GM12891 (cell line): ENCODE measurements around the gene RALGAPA2.

ENCODE experiments used
- DNase-seq: peaks from one replicate; pipeline ENCODE4 v3.0.0; 2011; ENCODE audit warnings: low spot score; ENCODE audit not compliant: insufficient read length
- FAIRE-seq: peaks from 2 replicates; lab custom pipeline; 2011; peaks lifted over from hg19 to GRCh38; lab: Jason Lieb, UNC
- PAX5 ChIP-seq: IDR thresholded peaks from 2 replicates; pipeline ENCODE4 v1.6.1; 2011; ENCODE audit warnings: low read length, moderate library complexity, mild to moderate bottlenecking; ENCODE audit not compliant: insufficient read depth, severe bottlenecking
- POLR2A ChIP-seq: IDR thresholded peaks from 2 replicates; pipeline ENCODE4 v1.6.1; 2011; ENCODE audit warnings: low read depth, low read length, control low read depth
- POLR2AphosphoS5 ChIP-seq: IDR thresholded peaks from 2 replicates; pipeline ENCODE4 v1.6.1; 2011; ENCODE audit warnings: low read depth, low read length, control low read depth
- POU2F2 ChIP-seq: IDR thresholded peaks from 2 replicates; pipeline ENCODE4 v1.6.1; 2011; ENCODE audit warnings: low read depth, mild to moderate bottlenecking, control low read depth, low read length, moderate library complexity
- SPI1 ChIP-seq: IDR thresholded peaks from 2 replicates; pipeline ENCODE4 v1.6.1; 2011; ENCODE audit warnings: low read depth, low read length, control low read depth
- TAF1 ChIP-seq: IDR thresholded peaks from 2 replicates; pipeline ENCODE4 v1.6.1; 2011; ENCODE audit warnings: low read depth, low read length, control low read depth

The RALGAPA2 gene

DNA sequence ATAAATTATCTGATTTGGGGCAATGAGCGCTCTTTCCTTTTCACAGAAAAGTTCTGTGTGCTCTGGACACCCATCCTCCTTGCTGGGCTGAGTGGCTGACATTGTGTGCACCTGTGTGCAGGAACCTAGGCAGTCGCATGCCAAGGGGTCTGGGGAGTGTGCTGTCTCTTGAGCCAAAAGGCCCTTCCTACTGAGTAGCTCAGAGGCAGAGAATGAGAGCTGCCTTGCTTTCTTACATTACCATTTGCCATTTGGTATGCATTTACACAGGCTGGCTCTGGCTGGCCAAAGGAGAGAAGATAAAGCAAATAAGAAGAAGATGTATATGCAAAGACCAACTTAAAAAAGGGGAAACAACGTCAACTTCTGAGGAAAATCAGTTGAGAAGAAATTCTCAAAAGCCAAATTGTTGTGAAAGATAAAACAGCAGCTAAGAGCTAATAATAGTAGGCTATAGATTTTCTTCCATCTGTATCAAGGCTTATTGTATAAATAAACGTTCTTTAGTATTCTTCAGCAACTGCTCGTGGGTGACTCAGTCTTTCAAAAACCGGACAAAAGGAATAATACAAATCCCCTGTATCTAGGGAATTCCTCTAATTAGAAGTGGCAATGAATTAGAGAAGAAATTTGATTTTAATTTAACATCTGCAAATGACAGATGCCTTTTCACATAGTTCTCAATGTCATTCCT is 222.6 kb downstream of the RALGAPA2 start:
- DNase-seq (no peak), FAIRE-seq (peak; percentile 61)
- TF ChIP-seq POLR2A (no peak), SPI1 (no peak), TAF1 (no peak), PAX5 (no peak), POU2F2 (no peak), POLR2AphosphoS5 (no peak)

DNA sequence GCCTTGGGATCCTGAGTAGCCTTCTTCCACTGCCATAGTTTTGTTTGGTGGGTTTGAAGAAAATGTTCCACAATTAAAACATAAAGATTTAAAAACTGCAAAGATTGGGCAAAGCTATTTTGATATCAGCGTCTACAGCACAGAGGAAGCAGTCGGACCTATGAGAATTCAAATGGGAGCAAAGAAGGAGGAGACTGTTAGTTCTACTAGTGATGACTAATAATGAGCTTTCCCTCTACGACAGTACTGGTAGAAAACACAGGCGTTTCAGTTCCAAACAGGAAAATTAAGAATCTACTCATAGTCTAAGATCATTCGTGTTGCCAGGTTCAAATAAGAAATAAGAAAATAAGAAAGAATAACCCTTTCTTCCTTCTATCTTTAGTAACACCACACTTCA is 223.4 kb downstream of the RALGAPA2 start:
- DNase-seq: no peak
- peak; percentile 93 for FAIRE-seq
- TF ChIP-seq POU2F2: no peak
- no peak for TF ChIP-seq POLR2A
- TF ChIP-seq PAX5: no peak
- no peak for TF ChIP-seq TAF1
- TF ChIP-seq POLR2AphosphoS5: no peak
- no peak for TF ChIP-seq SPI1

DNA sequence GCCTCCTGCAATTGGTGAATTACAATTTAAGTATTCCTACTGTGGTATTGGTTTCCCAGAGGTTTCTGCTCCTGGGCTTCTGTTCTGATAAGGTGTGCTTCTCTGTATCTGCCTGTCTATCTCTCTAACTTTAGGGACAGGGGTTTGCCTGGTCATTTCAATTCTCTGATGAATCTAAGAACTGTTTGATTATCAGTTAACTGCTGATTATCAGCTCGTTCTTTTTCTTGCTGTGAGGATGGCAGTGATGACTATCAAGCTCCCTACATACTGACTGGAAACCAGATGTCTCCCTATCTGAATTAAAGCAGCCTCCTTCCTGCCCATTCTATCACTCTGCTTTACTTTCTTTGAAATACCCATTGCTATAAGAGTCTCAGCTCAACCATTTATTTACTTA is 224.1 kb downstream of the RALGAPA2 start:
- FAIRE-seq: no peak

DNA sequence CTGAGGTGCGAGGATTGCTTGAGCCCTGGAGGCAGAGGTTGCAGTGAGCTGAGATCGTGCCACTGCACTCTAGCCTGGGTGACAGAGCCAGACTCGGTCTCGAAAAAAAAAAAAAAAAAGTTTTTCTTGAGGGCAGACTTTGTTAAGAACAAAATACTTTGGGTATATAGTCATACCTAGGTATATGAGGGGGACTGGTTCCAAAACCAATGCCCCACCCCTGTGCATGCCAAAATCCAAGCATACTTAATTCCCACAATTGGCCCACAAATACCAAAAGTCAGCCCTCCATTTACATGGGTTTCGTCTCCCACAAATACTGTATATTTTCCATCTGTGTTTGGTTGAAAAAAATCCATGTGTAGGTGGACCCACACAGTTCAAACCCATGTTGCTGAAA is 224.6 kb downstream of the RALGAPA2 start:
- DNase-seq (no peak), FAIRE-seq (no peak)
- TF ChIP-seq TAF1 (no peak), POU2F2 (no peak), POLR2A (no peak), PAX5 (no peak), SPI1 (no peak), POLR2AphosphoS5 (no peak)

More for the DNA sequence above, 224.1 kb downstream of the RALGAPA2 start:
- TF ChIP-seq POLR2AphosphoS5: no peak
- no peak for TF ChIP-seq SPI1
- no peak for TF ChIP-seq POLR2A
- no peak for TF ChIP-seq PAX5
- no peak for TF ChIP-seq TAF1
- no peak for DNase-seq

DNA sequence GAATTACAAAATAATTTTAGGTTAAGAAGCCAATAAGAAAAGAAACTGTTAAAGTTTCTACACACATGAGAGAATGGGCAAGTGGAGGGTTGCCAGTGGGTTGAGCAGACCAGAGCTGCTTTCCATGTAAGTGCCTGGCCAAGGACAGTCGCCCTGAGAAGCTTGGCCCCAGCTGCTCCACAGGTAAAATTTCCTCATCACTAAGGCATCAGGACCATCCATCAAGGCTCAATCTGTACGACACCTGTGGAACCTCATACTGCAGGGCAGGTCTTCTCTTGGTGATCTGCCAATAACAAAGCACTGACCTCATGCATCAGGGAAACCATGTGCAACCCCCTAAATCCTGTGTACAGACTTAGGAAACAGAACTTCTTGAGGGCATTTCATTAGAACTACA is 229.1 kb downstream of the RALGAPA2 start:
- FAIRE-seq (no peak), DNase-seq (no peak)
- TF ChIP-seq TAF1 (no peak), SPI1 (no peak), POU2F2 (no peak), POLR2A (no peak), PAX5 (no peak), POLR2AphosphoS5 (no peak)

DNA sequence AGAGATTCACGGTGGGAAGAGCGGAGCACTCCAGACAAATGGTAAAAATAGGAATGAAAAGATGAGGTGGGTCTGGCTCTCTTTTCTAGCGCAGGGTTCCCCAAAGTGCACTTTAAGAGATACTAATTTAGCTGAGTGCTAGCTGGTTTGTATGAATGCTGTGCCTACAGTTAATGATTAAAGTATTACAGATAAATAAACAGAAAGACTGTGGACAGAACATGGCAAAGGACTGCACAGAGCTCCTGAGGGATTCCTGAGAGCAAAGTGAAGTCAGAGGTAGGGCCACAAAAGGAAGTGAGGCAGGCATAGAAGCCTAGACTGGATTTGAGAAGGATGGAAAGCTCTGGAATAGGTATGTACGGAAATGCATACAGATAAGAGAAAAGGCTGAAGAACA is 230.0 kb downstream of the RALGAPA2 start:
- DNase-seq (no peak), FAIRE-seq (no peak)
- no peak for TF ChIP-seq PAX5
- no peak for TF ChIP-seq SPI1
- no peak for TF ChIP-seq POLR2A
- no peak for TF ChIP-seq TAF1
- no peak for TF ChIP-seq POU2F2
- no peak for TF ChIP-seq POLR2AphosphoS5

DNA sequence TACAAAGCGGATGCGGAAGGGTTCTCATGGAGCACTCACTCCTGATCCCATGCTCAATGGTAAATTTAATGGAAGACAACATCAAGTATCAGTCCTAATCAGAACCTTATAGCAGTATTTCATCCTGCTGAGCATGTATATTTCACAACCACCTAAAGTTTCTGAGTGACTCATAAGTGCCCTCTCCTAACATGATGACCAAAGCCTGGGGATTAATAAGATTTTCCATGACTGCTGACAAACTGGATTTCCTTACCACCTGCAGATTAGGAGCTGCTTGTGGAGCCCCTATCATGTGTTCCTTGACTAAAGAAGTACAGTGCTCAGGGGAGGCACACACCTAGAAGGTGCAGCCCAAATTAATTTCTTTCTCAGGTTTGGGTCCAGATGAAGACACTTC is 231.8 kb downstream of the RALGAPA2 start:
- TF ChIP-seq SPI1 (no peak), PAX5 (no peak), TAF1 (no peak), POLR2A (no peak), POLR2AphosphoS5 (no peak), POU2F2 (no peak)
- FAIRE-seq (no peak), DNase-seq (no peak)

DNA sequence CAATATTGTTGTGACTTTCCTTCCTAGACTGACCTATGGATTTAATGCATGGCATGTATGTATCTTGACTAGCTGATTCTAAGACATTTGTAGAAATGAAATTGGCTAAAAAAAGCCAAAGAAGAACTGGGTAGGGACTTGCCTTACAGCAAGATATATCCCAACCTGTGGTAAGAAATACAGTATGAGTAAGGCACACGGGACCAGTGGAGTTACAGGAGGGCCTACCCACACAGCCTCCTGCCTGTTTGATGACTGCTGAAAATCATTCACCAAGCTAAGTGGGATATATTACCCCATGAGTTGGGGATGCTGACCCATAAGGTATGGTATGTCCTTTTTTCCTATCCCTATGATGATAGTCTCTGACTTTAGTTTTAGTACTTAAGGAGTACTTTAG is 232.3 kb downstream of the RALGAPA2 start:
- no peak for TF ChIP-seq POLR2A
- no peak for TF ChIP-seq SPI1
- TF ChIP-seq PAX5: no peak
- no peak for TF ChIP-seq TAF1
- no peak for TF ChIP-seq POLR2AphosphoS5
- TF ChIP-seq POU2F2: no peak
- DNase-seq: no peak
- no peak for FAIRE-seq

DNA sequence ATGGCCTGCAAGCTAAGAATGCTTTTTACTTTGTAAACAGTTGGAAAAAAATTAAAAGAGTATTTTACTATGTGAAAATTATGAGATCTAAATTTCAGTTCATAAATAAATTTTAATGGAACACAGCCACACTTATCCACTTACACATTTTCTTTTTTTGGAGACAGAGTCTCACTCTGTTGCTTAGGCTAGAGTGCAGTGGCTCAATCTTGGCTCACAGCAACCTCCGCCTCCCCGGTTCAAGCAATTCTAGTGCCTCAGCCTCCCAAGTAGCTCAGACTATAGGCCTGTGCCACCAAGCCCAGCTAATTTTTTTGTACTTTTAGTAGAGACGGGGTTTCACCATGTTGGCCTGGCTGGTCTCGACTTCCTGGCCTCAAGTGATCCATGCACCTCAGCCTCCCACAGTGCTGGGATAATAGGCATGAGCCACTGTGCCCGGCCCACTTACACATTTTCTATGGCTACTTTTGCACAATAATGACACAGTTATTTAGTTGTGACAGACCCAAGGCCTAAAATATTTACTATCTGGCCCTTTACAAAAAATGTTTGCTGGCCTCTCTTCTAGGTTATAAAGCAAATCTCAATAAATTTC is 234.9 kb downstream of the RALGAPA2 start:
- TF ChIP-seq POU2F2: no peak
- no peak for TF ChIP-seq SPI1
- no peak for TF ChIP-seq POLR2AphosphoS5
- no peak for TF ChIP-seq TAF1
- TF ChIP-seq POLR2A: no peak
- TF ChIP-seq PAX5: no peak
- DNase-seq (no peak), FAIRE-seq (no peak)
